ENCODE measurements around the gene GAA.

The GAA gene

GRCh38 chr17:80138856-80139426 is 37.6 kb downstream of the GAA start:
- TF ChIP-seq CTCF (IDR thresholded peaks at IDR 0.05; ENCODE audit: low read depth, low read length): no peak
- no peak for DNase-seq (ENCODE audit: extremely low read depth, low read depth)

- no peak for DNase-seq (ENCODE audit: extremely low read depth, low read depth)
- no peak for TF ChIP-seq CTCF (IDR thresholded peaks at IDR 0.05; ENCODE audit: low read depth, low read length)
These were observed 40.2 kb downstream of the GAA start for GRCh38 chr17:80141463-80142165.

- no peak for DNase-seq (ENCODE audit: extremely low read depth, low read depth)
- no peak for TF ChIP-seq CTCF (IDR thresholded peaks at IDR 0.05; ENCODE audit: low read depth, low read length)
These were observed 41.5 kb downstream of the GAA start for GRCh38 chr17:80142929-80143328.

GRCh38 chr17:80145076-80146075 is 44.0 kb downstream of the GAA start:
- no peak for DNase-seq (ENCODE audit: extremely low read depth, low read depth)
- TF ChIP-seq CTCF (IDR thresholded peaks at IDR 0.05; ENCODE audit: low read depth, low read length): no peak

GRCh38 chr17:80146121-80147034 is 45.0 kb downstream of the GAA start:
- no peak for DNase-seq (ENCODE audit: extremely low read depth, low read depth)
- no peak for TF ChIP-seq CTCF (IDR thresholded peaks at IDR 0.05; ENCODE audit: low read depth, low read length)

GRCh38 chr17:80147035-80147822 is 45.8 kb downstream of the GAA start, which contains the start of gene EIF4A3:
TSS of gene EIF4A3 (minus strand) at chr17:80147128. CDS start at chr17:80146961, 167 bp downstream.
- DNase-seq (ENCODE audit: extremely low read depth, low read depth): peak; percentile 99
- TF ChIP-seq CTCF (IDR thresholded peaks at IDR 0.05; ENCODE audit: low read depth, low read length): no peak

Measured in AG09319 (cell line).